ENCODE results near the gene ENPEP.
"Not testable (repeated sequence)": the region's sequence is repeated elsewhere in the genome, so short reads cannot be mapped to it uniquely, and the experiment has no call there.

ENPEP gene

GRCh38 chr4:110475881-110476818 is at the start of gene ENPEP:
ENPEP (plus strand) TSS chr4:110476155; CDS start chr4:110476415, 260 bp downstream.
- no peak for DNase-seq

- not testable (repeated sequence) for DNase-seq
These were observed 44.1 kb upstream of the ENPEP start for GRCh38 chr4:110431805-110432204.

GRCh38 chr4:110437292-110437691 is 38.7 kb upstream of the ENPEP start:
- DNase-seq, result not testable (repeated sequence)

GRCh38 chr4:110439209-110439608 is 36.7 kb upstream of the ENPEP start:
- DNase-seq, result not testable (repeated sequence)

- DNase-seq, result no peak
These were observed 33.6 kb upstream of the ENPEP start for GRCh38 chr4:110442309-110442708.

GRCh38 chr4:110442788-110443187 is 33.2 kb upstream of the ENPEP start:
- DNase-seq, result no peak

GRCh38 chr4:110449947-110450346 is 26.0 kb upstream of the ENPEP start:
- no peak for DNase-seq

GRCh38 chr4:110452546-110452945 is 23.4 kb upstream of the ENPEP start:
- DNase-seq, result no peak

- no peak for DNase-seq
These were observed 21.5 kb upstream of the ENPEP start for GRCh38 chr4:110454441-110454840.

GRCh38 chr4:110458494-110459266 is 17.3 kb upstream of the ENPEP start:
- no peak for DNase-seq

- DNase-seq, result no peak
These were observed 15.7 kb upstream of the ENPEP start for GRCh38 chr4:110460074-110460746.

- no peak for DNase-seq
These were observed 8.6 kb upstream of the ENPEP start for GRCh38 chr4:110467400-110467799.

- DNase-seq, result no peak
These were observed 3.2 kb upstream of the ENPEP start for GRCh38 chr4:110472583-110473329.

- no peak for DNase-seq
These were observed 1.5 kb upstream of the ENPEP start for GRCh38 chr4:110474481-110474880.

GRCh38 chr4:110475080-110475479 is 875 bp upstream of the ENPEP start:
- not testable (repeated sequence) for DNase-seq

GRCh38 chr4:110477836-110478235 is 1.9 kb downstream of the ENPEP start:
- no peak for DNase-seq

- DNase-seq, result no peak
These were observed 4.1 kb downstream of the ENPEP start for GRCh38 chr4:110480031-110480549.

- no peak for DNase-seq
These were observed 4.9 kb downstream of the ENPEP start for GRCh38 chr4:110480746-110481271.

- DNase-seq, result no peak
These were observed 7.6 kb downstream of the ENPEP start for GRCh38 chr4:110483516-110483915.

GRCh38 chr4:110484029-110484428 is 8.1 kb downstream of the ENPEP start:
- no peak for DNase-seq

GRCh38 chr4:110484767-110485166 is 8.8 kb downstream of the ENPEP start:
- no peak for DNase-seq

- DNase-seq, result no peak
These were observed 9.5 kb downstream of the ENPEP start for GRCh38 chr4:110485452-110485851.

All from CD4-positive, alpha-beta T cell treated with Interleukin-10 for 1 hour (primary cell).